Esophagus squamous epithelium (tissue), 5 donors: Measurements from ENCODE around the gene CATSPERZ. TPM values are rescaled to one million over a fixed set of nuclear protein-coding genes. Genes with fewer than 3 reads are reported as not detected.
A peak's percentile ranks its signal among the peaks of the same experiment; 100 is the strongest.

Source experiments
- DNase-seq: peaks from one replicate; lab custom pipeline; 2025; lab: John Stamatoyannopoulos, UW
- H3K27ac ChIP-seq, 4 donors: fragments of 200-600 bp; sonication (generic); one replicate each; pipeline ENCODE4 v1.5.1; 2016 to 2019; ENCODE audit warnings: mild to moderate bottlenecking in 1 of 4
- H3K27me3 ChIP-seq, 4 donors: fragments of 200-600 bp; sonication (generic); 1 replicate in 3 of 4; 2 replicates in 1 of 4; pipeline versions ENCODE4 v1.5.1 to v1.6.0; 2017 to 2021; ENCODE audit warnings: antibody characterized with exemption in 1 of 4
- H3K36me3 ChIP-seq, 3 donors: fragments of 200-600 bp; sonication (generic); one replicate each; pipeline ENCODE4 v1.5.1; 2016 to 2019
- H3K4me1 ChIP-seq, 3 donors: fragments of 200-600 bp; sonication (generic); one replicate each; pipeline ENCODE4 v1.5.1; 2017 to 2019
- H3K4me3 ChIP-seq, 4 donors: fragments of 200-600 bp; sonication (generic); 1 replicate in 3 of 4; 2 replicates in 1 of 4; pipeline ENCODE4 v1.5.1; 2016 to 2019; ENCODE audit warnings: mild to moderate bottlenecking in 2 of 4, moderate library complexity in 1 of 4
- H3K9me3 ChIP-seq, 3 donors: fragments of 200-600 bp; sonication (generic); one replicate each; pipeline ENCODE4 v1.5.1; 2016 to 2019
- POLR2A ChIP-seq, 4 donors: fragments of 450-650 bp; IDR thresholded peaks; one replicate each; pipeline ENCODE4 v1.6.1; 2017; ENCODE audit warnings: antibody characterized with exemption in 4 of 4, mild to moderate bottlenecking in 4 of 4, moderate library complexity in 3 of 4
- WGBS, 2 donors: methylation state at CpG; one replicate each; pipeline ENCODE4 v1.1.5; 2018; 5-methylcytosine and 5-hydroxymethylcytosine counted together
- intact Hi-C: fragments of 100-400 bp; cut with DNase I; formaldehyde crosslinking; loops from one replicate; pipeline ENCODE4 v1.15.0; 2022
- total RNA-seq, 4 donors: library from RNA; depleted of rRNA; stranded (reverse); fragments of >200 nt; gene quantifications; one replicate each; pipeline ENCODE4 v1.1.0, GENCODE V29; 2016
- TF ChIP-seq, protein P1 (sequence below), 6 experiments: fragments of 450-650 bp in 4 of 6; fragments of 200-600 bp in 2 of 6; sonication (generic) in 2 of 6; IDR thresholded peaks; one replicate each; pipeline ENCODE4 v1.5.1; 2016 to 2019; ENCODE audit warnings: antibody characterized with exemption in 6 of 6, mild to moderate bottlenecking in 4 of 6, moderate library complexity in 4 of 6
- donor health status: DM: yes; HTN: yes; CAD: no.

Gene CATSPERZ
- total RNA-seq, 4 donors from 2014 or later, result not detected

DNA sequence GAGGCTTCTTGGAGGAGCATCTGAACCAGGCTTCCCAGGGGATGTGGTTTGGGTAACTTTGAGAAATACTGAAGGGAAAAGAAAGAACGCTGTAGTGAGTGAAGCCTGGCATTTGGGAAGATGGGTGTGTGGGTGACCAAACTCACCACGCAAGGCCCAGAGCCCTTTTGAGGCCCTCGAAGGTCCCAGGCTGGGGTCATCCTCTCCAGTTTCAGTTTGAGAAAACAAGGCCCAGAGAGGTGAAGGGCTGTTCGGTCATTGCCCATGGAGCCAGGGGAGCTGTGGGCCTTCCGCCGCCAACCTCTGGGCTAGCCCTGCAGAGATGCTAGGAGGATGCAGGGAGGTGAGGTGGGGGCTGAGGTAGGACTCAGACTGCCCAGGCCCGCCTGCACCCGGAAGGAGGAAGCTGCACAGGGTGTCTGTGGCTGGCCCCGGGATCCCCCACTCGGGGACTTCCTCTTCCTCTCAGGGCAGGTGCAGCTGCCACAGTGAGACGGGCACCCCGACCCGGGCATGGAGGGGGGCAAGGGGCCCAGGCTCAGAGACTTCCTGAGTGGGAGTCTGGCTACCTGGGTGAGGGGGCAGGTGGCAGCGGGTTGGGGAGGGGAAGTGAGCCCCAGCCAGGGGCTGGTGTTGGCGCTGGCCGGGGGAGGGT, 39.7 kb downstream of the CATSPERZ start, which contains the start of gene CCDC88B:
Gene CCDC88B (plus strand): TSS at position 451 of the 655 bp plus-strand sequence. CDS start 63 bp downstream, at position 514.
- intact Hi-C loops, result no loop called here
- WGBS, 2 donors, result 59 to 61% methylated on average over 7 to 8 of the region's 16 CpGs
- Histone ChIP-seq H3K27ac (peak within 1 kb of the TSS; percentile 29 to 88 (median 62)), H3K4me3 (peak within 1 kb of the TSS in 3 of 4 donors; percentile 29 to 56 (median 37)), H3K9me3 (no peaks in the 10 kb centered on the region), H3K27me3 (no peaks in the 10 kb centered on the region), H3K36me3 (no peaks in the 10 kb centered on the region), H3K4me1 (peaks cover 21 to 70% (median 22%) of the 10 kb centered on the region in 3 donors)
- TF ChIP-seq POLR2A (IDR thresholded peaks at IDR 0.05), result peak in 1 of 4 donors; percentile 8
- TF ChIP-seq, protein P1, sequence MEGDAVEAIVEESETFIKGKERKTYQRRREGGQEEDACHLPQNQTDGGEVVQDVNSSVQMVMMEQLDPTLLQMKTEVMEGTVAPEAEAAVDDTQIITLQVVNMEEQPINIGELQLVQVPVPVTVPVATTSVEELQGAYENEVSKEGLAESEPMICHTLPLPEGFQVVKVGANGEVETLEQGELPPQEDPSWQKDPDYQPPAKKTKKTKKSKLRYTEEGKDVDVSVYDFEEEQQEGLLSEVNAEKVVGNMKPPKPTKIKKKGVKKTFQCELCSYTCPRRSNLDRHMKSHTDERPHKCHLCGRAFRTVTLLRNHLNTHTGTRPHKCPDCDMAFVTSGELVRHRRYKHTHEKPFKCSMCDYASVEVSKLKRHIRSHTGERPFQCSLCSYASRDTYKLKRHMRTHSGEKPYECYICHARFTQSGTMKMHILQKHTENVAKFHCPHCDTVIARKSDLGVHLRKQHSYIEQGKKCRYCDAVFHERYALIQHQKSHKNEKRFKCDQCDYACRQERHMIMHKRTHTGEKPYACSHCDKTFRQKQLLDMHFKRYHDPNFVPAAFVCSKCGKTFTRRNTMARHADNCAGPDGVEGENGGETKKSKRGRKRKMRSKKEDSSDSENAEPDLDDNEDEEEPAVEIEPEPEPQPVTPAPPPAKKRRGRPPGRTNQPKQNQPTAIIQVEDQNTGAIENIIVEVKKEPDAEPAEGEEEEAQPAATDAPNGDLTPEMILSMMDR (IDR thresholded peaks at IDR 0.05), result no peak
- peak; percentile 50 for DNase-seq

DNA sequence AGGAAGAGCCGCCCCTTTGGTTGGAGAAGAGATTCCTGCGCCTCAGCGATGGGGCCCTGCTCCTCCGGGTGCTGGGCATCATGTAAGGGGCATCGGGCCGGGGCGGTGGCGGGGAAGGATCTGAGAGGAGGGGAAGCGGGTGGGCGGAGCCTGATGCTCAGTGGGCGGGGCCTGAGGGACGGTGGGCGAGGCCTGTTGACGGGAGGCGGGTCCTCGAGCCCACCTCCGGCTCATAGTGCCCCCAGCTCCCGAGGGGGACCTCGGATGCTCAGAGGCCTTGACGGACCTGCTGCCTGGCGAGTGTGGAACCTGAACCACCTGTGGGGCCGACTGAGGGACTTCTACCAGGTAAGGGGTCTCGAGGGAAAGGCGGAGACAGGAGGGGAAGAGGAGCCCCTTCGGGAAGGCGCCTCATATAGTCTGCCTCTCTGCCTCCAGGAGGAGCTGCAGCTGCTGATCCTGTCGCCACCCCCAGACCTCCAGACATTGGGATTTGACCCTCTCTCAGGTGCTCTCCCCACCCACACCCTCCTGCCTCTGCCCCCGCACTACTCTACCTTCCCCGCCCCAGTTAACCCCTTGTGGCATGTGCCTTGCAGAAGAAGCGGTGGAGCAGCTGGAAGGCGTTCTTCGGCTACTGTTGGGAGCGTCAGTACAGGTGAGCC, 40.6 kb downstream of the CATSPERZ start:
- intact Hi-C loops, result no loop called here
- H3K9me3 ChIP-seq, result no peaks in the 10 kb centered on the region
- H3K27me3 ChIP-seq, result no peaks in the 10 kb centered on the region
- H3K27ac ChIP-seq, result peak overlapping the region; percentile 29 to 88 (median 62)
- peaks cover 17 to 62% (median 19%) of the 10 kb centered on the region in 3 donors for H3K4me1 ChIP-seq
- TF ChIP-seq, protein P1 (IDR thresholded peaks at IDR 0.05), result no peak
- no peak for TF ChIP-seq POLR2A (IDR thresholded peaks at IDR 0.05)
- 47 to 51% methylated on average over 9 to 27 of the region's 33 CpGs for WGBS, 2 donors
- no peak for DNase-seq
- peak overlapping the region in 3 of 4 donors; percentile 29 to 56 (median 37) for H3K4me3 ChIP-seq
- no peaks in the 10 kb centered on the region for H3K36me3 ChIP-seq

DNA sequence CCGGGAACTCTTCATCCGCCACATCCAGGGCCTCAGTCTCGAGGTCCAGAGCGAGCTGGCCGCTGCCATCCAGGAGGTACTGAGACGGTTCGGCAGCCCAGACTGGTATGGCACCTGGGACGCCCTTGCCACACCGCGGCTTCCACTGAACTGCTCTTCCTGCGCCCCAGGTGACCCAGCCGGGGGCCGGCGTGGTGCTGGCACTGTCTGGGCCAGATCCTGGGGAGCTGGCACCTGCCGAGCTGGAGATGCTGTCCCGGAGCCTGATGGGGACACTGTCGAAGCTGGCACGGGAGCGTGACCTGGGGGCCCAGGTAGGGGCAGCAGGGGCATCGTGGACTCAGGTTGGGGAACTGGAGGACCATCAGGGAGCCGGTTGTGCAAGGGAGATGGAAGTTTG, 41.3 kb downstream of the CATSPERZ start:
- peak overlapping the region in 1 of 4 donors; percentile 79 for H3K27ac ChIP-seq
- 42 to 87% methylated on average over 3 to 4 of the region's 21 CpGs for WGBS, 2 donors

DNA sequence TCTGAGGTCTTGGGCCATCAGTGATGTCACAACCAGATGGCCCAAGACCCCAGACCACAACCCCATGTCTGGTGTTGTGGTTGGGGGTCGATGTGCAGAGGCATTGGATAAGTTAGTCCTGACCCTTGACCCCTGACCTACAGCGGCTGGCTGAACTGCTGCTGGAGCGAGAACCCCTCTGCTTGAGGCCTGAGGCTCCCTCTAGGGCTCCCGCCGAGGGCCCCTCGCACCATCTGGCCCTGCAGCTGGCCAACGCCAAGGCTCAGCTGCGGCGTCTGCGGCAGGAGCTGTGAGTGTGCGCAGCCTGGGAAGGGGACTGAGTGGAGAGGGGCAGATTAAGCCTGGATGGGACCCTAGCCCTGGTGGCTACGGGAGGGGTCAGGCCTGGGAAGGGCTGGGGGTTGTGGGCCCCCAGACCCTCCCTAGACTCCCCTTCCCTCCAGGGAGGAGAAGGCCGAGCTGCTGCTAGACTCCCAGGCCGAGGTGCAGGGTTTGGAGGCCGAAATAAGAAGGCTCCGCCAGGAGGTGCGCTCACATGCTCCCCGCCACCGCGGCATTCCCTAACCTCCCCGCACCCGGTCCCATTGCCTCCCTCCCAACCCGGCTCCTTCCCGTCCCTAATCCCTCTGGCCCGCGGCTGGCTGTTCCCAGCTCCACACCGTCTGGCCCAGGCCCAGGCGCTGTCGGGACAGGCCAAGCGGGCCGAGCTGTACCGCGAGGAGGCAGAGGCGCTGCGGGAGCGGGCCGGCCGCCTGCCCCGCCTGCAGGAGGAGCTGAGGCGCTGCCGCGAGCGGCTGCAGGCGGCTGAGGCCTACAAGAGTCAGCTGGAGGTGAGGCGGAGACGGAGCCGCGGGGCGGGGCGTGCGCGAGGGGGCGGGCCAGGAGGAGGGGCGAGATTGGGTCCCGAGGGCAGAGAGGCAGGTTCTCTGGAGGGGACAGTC, 42.0 kb downstream of the CATSPERZ start:
- Histone ChIP-seq H3K4me3 (peak overlapping the region; percentile 7 to 60 (median 29)), H3K36me3 (no peaks in the 10 kb centered on the region)
- intact Hi-C loops, result no loop called here

More for the DNA sequence above, 41.3 kb downstream of the CATSPERZ start:
- H3K36me3 ChIP-seq, result no peaks in the 10 kb centered on the region
- H3K4me1 ChIP-seq, result peaks cover 17 to 57% (median 19%) of the 10 kb centered on the region in 3 donors
- TF ChIP-seq, protein P1 (IDR thresholded peaks at IDR 0.05), result no peak
- no peak for TF ChIP-seq POLR2A (IDR thresholded peaks at IDR 0.05)
- DNase-seq, result no peak
- intact Hi-C loops, result no loop called here
- no peaks in the 10 kb centered on the region for H3K9me3 ChIP-seq
- H3K27me3 ChIP-seq, result no peaks in the 10 kb centered on the region
- H3K4me3 ChIP-seq, result no peak overlapping the region

More for the DNA sequence above, 42.0 kb downstream of the CATSPERZ start:
- TF ChIP-seq, protein P1 (IDR thresholded peaks at IDR 0.05), result peak in 5 of 6 experiments; percentile 41 to 76 (median 65)
- peak in 2 of 4 donors; percentile 29 to 61 for TF ChIP-seq POLR2A (IDR thresholded peaks at IDR 0.05)
- no peak for DNase-seq
- no peaks in the 10 kb centered on the region for H3K27me3 ChIP-seq
- WGBS, 2 donors, result 47 to 63% methylated on average over 3 to 8 of the region's 55 CpGs
- no peaks in the 10 kb centered on the region for H3K9me3 ChIP-seq
- H3K27ac ChIP-seq, result peak overlapping the region; percentile 75 to 88 (median 81)
- H3K4me1 ChIP-seq, result peaks cover 17 to 60% (median 20%) of the 10 kb centered on the region in 3 donors
